OCI-LY7 (cell line): ENCODE data around the gene TSPAN11. TPM values are rescaled to one million over a fixed set of nuclear protein-coding genes. Genes with fewer than 3 reads are reported as not detected.

Source experiments
- BruUV-seq: library from RNA; stranded (reverse); fragments of 400-500 nt; replicated peaks from 2 replicates; lab custom pipeline; 2021; lab: Mats Ljungman, UMichigan
- CTCF ChIA-PET: fragments of 300-600 bp; sonication (Branson Sonifier 250); formaldehyde crosslinking; loops from one replicate; lab custom pipeline; 2022; ENCODE audit warnings: antibody characterized with exemption; ENCODE audit not compliant: unreplicated experiment; lab: Charles Lee
- POLR2A ChIA-PET: fragments of 300-600 bp; sonication (Branson Sonifier 250); formaldehyde crosslinking; loops from one replicate; lab custom pipeline; 2022; ENCODE audit warnings: antibody characterized with exemption; lab: Charles Lee
- DNase-seq: peaks from one replicate; pipeline ENCODE4 v3.0.0-alpha.2; 2015; ENCODE audit warnings: low spot score
- H2AFZ ChIP-seq: fragments of 200-600 bp; sonication (generic), shearing (Covaris generic); 2 replicates; pipeline ENCODE4 v1.6.1; 2014; ENCODE audit warnings: mild to moderate bottlenecking, antibody characterized with exemption, low read length, moderate library complexity
- H3K27ac ChIP-seq: fragments of 200-600 bp; sonication (generic); 2 replicates; pipeline ENCODE4 v1.5.1; 2014; ENCODE audit warnings: mixed run types, low read depth, mild to moderate bottlenecking, moderate library complexity, low read length, inconsistent platforms; ENCODE audit not compliant: poor library complexity, severe bottlenecking
- H3K36me3 ChIP-seq: fragments of 200-600 bp; sonication (generic); 2 replicates; pipeline ENCODE4 v1.6.1; 2014; ENCODE audit warnings: mild to moderate bottlenecking, antibody characterized with exemption, low read length, moderate library complexity, mixed read lengths; ENCODE audit not compliant: insufficient read depth
- H3K4me1 ChIP-seq: fragments of 200-600 bp; sonication (generic); 2 replicates; pipeline ENCODE4 v1.5.1; 2014; ENCODE audit warnings: mild to moderate bottlenecking, low read length; ENCODE audit not compliant: insufficient read depth, poor library complexity, severe bottlenecking
- H3K4me2 ChIP-seq: fragments of 200-600 bp; sonication (generic); 2 replicates; pipeline ENCODE4 v1.6.1; 2014; ENCODE audit warnings: mild to moderate bottlenecking, low read length
- H3K4me3 ChIP-seq: fragments of 200-600 bp; sonication (generic); 2 replicates; pipeline ENCODE4 v1.5.1; 2014; ENCODE audit warnings: mild to moderate bottlenecking, low read depth, low read length; ENCODE audit not compliant: poor library complexity, severe bottlenecking
- H3K79me2 ChIP-seq: fragments of 200-600 bp; sonication (generic); 2 replicates; pipeline ENCODE4 v1.6.1; 2016; ENCODE audit warnings: low read depth, mild to moderate bottlenecking, low read length, moderate library complexity, mixed read lengths; ENCODE audit not compliant: insufficient read depth
- H3K9me2 ChIP-seq: fragments of 200-600 bp; sonication (generic); 2 replicates; pipeline ENCODE4 v1.6.1; 2016; ENCODE audit warnings: mild to moderate bottlenecking, low read length, mixed read lengths; ENCODE audit not compliant: insufficient read depth
- H3K9me3 ChIP-seq: fragments of 200-600 bp; sonication (generic); 2 replicates; pipeline ENCODE4 v1.6.1; 2014; ENCODE audit warnings: mild to moderate bottlenecking, mixed run types, low read length, mixed read lengths
- H4K20me1 ChIP-seq: fragments of 200-600 bp; sonication (generic); 2 replicates; pipeline ENCODE4 v1.6.1; 2014; ENCODE audit warnings: mild to moderate bottlenecking, antibody characterized with exemption, low read length, moderate library complexity, mixed read lengths; ENCODE audit not compliant: insufficient read depth
- CTCF ChIP-seq: fragments of 200-600 bp; sonication (generic); conservative IDR thresholded peaks from 2 replicates; pipeline ENCODE4 v1.5.1; 2014; ENCODE audit warnings: mild to moderate bottlenecking, antibody characterized with exemption, low read length, moderate library complexity, mixed read lengths
- EZH2phosphoT487 ChIP-seq: fragments of 200-600 bp; sonication (generic); IDR thresholded peaks from 2 replicates; pipeline ENCODE4 v1.6.1; 2018; ENCODE audit warnings: low read depth, borderline replicate concordance, mild to moderate bottlenecking, mixed run types, antibody characterized with exemption, low read length, moderate library complexity, mixed read lengths
- intact Hi-C: fragments of 100-400 bp; cut with micrococcal nuclease; formaldehyde crosslinking; loops from one replicate; pipeline ENCODE4 v1.10.0; 2022; ENCODE audit not compliant: unreplicated experiment
- total RNA-seq, 2 experiments: library from RNA; depleted of rRNA in 1 of 2; stranded (reverse); fragments of >200 nt in 1 of 2; shearing (Covaris generic) in 1 of 2; gene quantifications; 2 replicates each; pipeline ENCODE4 v1.2.3, GENCODE V29; 2014 to 2022

TSPAN11 gene
- total RNA-seq, 2 experiments from 2014 or later, result not detected

- no peaks in the 10 kb centered on the region for H3K9me3 ChIP-seq
- intact Hi-C loops, result no loop called here
- no TSS peak for BruUV-seq
- TF ChIP-seq CTCF (no peak), EZH2phosphoT487 (no peak)
- H4K20me1 ChIP-seq, result no peaks in the 10 kb centered on the region
- H3K27ac ChIP-seq, result no peak overlapping the region
- H2AFZ ChIP-seq, result no peak overlapping the region
- no peaks in the 10 kb centered on the region for H3K4me1 ChIP-seq
- no peak overlapping the region for H3K4me2 ChIP-seq
- CTCF ChIA-PET, result no interaction called here
- H3K36me3 ChIP-seq, result no peaks in the 10 kb centered on the region
- H3K79me2 ChIP-seq, result no peaks in the 10 kb centered on the region
- no peak overlapping the region for H3K4me3 ChIP-seq
- POLR2A ChIA-PET, result no interaction called here
- H3K9me2 ChIP-seq, result no peaks in the 10 kb centered on the region
- DNase-seq, result no peak
These were observed 2.1 kb downstream of the TSPAN11 start for GRCh38 chr12:30928356-30929244.

GRCh38 chr12:30930238-30930637 lies 3.7 kb downstream of the TSPAN11 start:
- no peak for DNase-seq
- ChIA-PET POLR2A (interaction anchor here (0.6 kb wide), 1 partner anchor 435 kb away, joined by 3 read pairs; no protein-coding TSS in a partner anchor), CTCF (no interaction called here)

More at GRCh38 chr12:30930238-30930637, 3.7 kb downstream of the TSPAN11 start:
- Histone ChIP-seq H3K36me3 (no peaks in the 10 kb centered on the region), H2AFZ (no peak overlapping the region), H4K20me1 (no peaks in the 10 kb centered on the region), H3K9me3 (no peaks in the 10 kb centered on the region), H3K27ac (no peak overlapping the region), H3K4me1 (no peaks in the 10 kb centered on the region), H3K79me2 (no peaks in the 10 kb centered on the region), H3K4me2 (no peak overlapping the region), H3K4me3 (no peak overlapping the region), H3K9me2 (no peaks in the 10 kb centered on the region)
- intact Hi-C loops, result no loop called here
- no TSS peak for BruUV-seq
- TF ChIP-seq CTCF (no peak), EZH2phosphoT487 (no peak)
